Muscle of leg (tissue), 11 donors: ENCODE results near the gene SCAF1. TPM values are rescaled to one million over a fixed set of nuclear protein-coding genes. Genes with fewer than 3 reads are reported as not detected.

Experiments
- DNase-seq: peaks from one replicate; pipeline ENCODE4 v3.0.0; 2013
- H3K27ac ChIP-seq: one replicate; pipeline ENCODE4 v1.5.1; 2013; ENCODE audit warnings: mild to moderate bottlenecking, low read length, control low read depth
- H3K27me3 ChIP-seq: one replicate; pipeline ENCODE4 v1.6.1; 2013; ENCODE audit warnings: low read length; ENCODE audit not compliant: control insufficient read depth, insufficient read depth
- H3K36me3 ChIP-seq: one replicate; pipeline ENCODE4 v1.6.1; 2013; ENCODE audit warnings: low read length; ENCODE audit not compliant: control insufficient read depth, insufficient read depth
- H3K4me1 ChIP-seq: one replicate; pipeline ENCODE4 v1.6.1; 2013; ENCODE audit warnings: low read length; ENCODE audit not compliant: control insufficient read depth, insufficient read depth
- H3K4me3 ChIP-seq: one replicate; pipeline ENCODE4 v1.5.1; 2013; ENCODE audit warnings: low read length, control low read depth
- H3K9me3 ChIP-seq: replicated peaks from 2 replicates; pipeline ENCODE4 v1.6.1; 2013; ENCODE audit warnings: low read depth, low read length; ENCODE audit not compliant: control insufficient read depth
- WGBS: methylation state at CpG from one replicate; pipeline ENCODE4 v1.1.5; 2013; ENCODE audit warnings: missing lambda C conversion rate; ENCODE audit not compliant: insufficient coverage; 5-methylcytosine and 5-hydroxymethylcytosine counted together
- polyA plus RNA-seq, 8 donors: library from polyadenylated mRNA; unstranded; fragments of 120-200 nt; gene quantifications; one replicate each; pipeline versions ENCODE4 v1.2.1 to v1.2.3, GENCODE V29; 2013; ENCODE audit warnings: inconsistent platforms in 1 of 8, low replicate concordance in 1 of 8; ENCODE audit not compliant: insufficient read length in 8 of 8, insufficient read depth in 1 of 8
- total RNA-seq: library from RNA; stranded (reverse); fragments of 120-200 nt; gene quantifications from one replicate; pipeline ENCODE4 v1.2.4, GENCODE V29; 2013

Gene SCAF1
- total and polyA plus RNA-seq, 9 donors = 6.8 to 36.9 (median 31.8) TPM

DNA sequence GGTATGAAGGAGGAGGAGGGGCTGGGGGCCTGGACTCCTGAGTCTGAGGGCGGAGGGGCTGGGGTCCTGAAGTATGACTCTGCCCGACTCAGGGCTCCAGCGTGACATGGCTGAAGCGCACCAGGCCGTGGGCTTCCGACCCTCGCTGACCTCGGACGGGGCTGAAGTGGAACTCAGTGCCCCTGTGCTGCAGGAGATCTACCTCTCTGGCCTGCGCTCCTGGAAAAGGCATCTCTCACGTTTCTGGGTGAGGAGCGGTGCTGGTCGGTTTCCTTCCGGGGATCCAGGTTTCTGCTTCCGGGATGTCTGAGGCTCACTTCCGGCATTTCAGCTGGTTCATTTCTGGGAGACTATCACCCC, 50.1 kb downstream of the SCAF1 start:
- 50% methylated on average over 16 of the region's 16 CpGs for WGBS
- H3K9me3 ChIP-seq = no peaks in the 10 kb centered on the region
- H3K27ac ChIP-seq = no peak overlapping the region
- peaks cover 36% of the 10 kb centered on the region for H3K4me1 ChIP-seq
- H3K4me3 ChIP-seq = peak overlapping the region; percentile 8
- peaks cover 14% of the 10 kb centered on the region for H3K36me3 ChIP-seq
- no peak for DNase-seq
- H3K27me3 ChIP-seq = peaks cover 27% of the 10 kb centered on the region

- DNase-seq = no peak
- H3K4me1 ChIP-seq = peaks cover 8% of the 10 kb centered on the region
- no peaks in the 10 kb centered on the region for H3K9me3 ChIP-seq
- peaks cover 5% of the 10 kb centered on the region for H3K27me3 ChIP-seq
- no peaks in the 10 kb centered on the region for H3K36me3 ChIP-seq
- WGBS = no CpG with 5 or more reads among the region's 6 CpGs
- no peak overlapping the region for H3K27ac ChIP-seq
- H3K4me3 ChIP-seq = no peak overlapping the region
These were observed 54.1 kb downstream of the SCAF1 start for GRCh38 chr19:49696115-49696514.

- WGBS = 93% methylated on average over 5 of the region's 7 CpGs
These were observed 54.9 kb downstream of the SCAF1 start for GRCh38 chr19:49696865-49697264.

DNA sequence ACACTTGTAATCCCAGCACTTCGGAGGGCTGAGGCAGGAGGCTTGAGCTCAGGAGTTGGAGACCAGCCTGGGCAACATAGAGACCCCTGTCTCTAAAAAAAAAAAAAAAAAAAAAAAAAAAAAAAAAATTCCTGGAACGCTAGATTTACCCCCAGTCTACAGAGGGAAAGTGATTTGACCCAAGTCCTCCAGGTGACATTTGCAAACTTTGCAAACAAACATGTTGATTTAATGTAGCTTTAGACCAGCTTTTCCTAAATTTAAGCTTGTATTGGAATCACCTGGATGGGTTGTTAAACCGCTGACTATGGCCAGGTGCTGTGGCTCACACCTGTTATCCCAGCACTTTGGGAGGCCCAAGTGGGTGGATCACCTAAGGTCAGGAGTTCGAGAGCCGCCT, 57.4 kb downstream of the SCAF1 start:
- DNase-seq = no peak
- H3K27ac ChIP-seq = no peak overlapping the region
- no peaks in the 10 kb centered on the region for H3K27me3 ChIP-seq
- H3K9me3 ChIP-seq = no peaks in the 10 kb centered on the region
- WGBS = 100% methylated on average over 1 of the region's 5 CpGs
- H3K36me3 ChIP-seq = no peaks in the 10 kb centered on the region
- H3K4me3 ChIP-seq = no peak overlapping the region
- H3K4me1 ChIP-seq = no peaks in the 10 kb centered on the region

More at GRCh38 chr19:49696865-49697264, 54.9 kb downstream of the SCAF1 start:
- H3K27me3 ChIP-seq = no peaks in the 10 kb centered on the region
- no peak overlapping the region for H3K27ac ChIP-seq
- H3K4me1 ChIP-seq = peaks cover under 1% of the 10 kb centered on the region
- H3K36me3 ChIP-seq = no peaks in the 10 kb centered on the region
- no peak for DNase-seq
- H3K9me3 ChIP-seq = no peaks in the 10 kb centered on the region
- no peak overlapping the region for H3K4me3 ChIP-seq

DNA sequence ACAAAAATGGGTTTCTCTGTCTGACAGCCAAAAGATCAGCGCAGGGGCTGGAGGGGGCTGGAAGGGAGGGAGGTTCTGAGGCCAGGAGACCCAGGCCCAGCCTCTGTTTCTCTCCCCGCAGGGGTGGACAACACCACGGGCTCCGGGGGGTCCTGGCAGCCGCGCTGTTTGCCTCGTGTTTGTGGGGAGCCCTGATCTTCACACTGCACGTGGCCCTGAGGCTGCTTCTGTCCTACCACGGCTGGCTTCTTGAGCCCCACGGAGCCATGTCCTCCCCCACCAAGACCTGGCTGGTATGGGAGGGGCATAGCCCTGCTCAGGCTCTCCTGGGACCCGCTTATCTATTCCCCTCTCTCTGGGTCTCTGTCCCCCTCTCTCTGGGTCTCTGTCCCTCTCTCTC, 58.6 kb downstream of the SCAF1 start:
- WGBS = 76% methylated on average over 7 of the region's 11 CpGs
- no peaks in the 10 kb centered on the region for H3K4me1 ChIP-seq

DNA sequence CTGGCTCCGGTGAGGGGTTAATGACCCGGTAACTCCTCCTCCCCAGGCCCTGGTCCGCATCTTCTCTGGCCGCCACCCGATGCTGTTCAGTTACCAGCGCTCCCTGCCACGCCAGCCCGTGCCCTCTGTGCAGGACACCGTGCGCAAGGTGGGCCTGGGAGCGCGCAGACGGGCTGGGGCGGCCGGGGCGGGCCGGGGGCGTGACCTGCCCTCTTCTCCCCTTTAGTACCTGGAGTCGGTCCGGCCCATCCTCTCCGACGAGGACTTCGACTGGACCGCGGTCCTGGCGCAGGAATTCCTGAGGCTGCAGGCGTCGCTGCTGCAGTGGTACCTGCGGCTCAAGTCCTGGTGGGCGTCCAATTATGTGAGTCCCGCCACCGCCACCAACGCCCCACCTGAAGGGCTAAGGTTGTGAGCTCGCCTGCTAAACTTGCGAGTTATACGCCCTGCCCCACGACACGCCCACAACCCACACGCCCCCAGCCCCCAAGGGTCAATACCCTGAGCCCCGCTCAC, 59.3 kb downstream of the SCAF1 start:
- Histone ChIP-seq H3K4me1 (no peaks in the 10 kb centered on the region), H3K4me3 (no peak overlapping the region), H3K36me3 (no peaks in the 10 kb centered on the region), H3K9me3 (no peaks in the 10 kb centered on the region), H3K27ac (no peak overlapping the region), H3K27me3 (no peaks in the 10 kb centered on the region)
- 46% methylated on average over 33 of the region's 40 CpGs for WGBS
- DNase-seq = no peak

More for the DNA sequence above, 58.6 kb downstream of the SCAF1 start:
- no peak for DNase-seq
- no peaks in the 10 kb centered on the region for H3K9me3 ChIP-seq
- no peak overlapping the region for H3K4me3 ChIP-seq
- no peaks in the 10 kb centered on the region for H3K27me3 ChIP-seq
- H3K36me3 ChIP-seq = no peaks in the 10 kb centered on the region
- H3K27ac ChIP-seq = no peak overlapping the region

DNA sequence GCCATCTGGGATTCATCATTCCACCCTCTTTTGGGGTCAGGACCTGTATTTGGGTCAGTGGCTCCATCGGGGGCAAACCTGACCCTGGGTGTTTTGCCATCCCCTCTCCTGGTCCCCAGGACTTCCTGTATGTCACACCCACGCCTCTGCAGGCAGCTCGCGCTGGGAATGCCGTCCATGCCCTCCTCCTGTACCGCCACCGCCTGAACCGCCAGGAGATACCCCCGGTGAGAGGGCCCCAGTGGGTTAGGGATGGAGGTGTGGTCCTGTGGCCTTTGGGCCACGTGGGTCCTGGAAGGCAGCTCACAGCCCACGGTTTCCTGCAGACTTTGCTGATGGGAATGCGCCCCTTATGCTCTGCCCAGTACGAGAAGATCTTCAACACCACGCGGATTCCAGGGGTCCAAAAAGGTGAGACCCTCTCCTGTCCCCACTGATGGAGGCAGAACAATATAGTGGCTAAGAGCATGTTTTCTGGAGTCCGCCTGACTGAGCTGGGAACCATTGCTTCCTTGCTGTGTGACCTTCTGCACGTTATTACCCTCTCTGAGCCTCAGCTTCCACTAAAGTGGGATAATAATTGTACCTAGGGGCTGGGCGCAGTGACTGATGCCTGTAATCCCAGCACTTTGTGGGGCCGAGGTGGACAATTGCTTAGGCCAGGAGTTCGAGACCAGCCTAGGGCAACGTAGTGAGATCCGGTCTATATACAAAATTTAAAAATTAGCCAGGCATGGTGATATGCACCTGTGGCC, 63.1 kb downstream of the SCAF1 start:
- no peaks in the 10 kb centered on the region for H3K4me1 ChIP-seq
- no peaks in the 10 kb centered on the region for H3K9me3 ChIP-seq
- no peak overlapping the region for H3K27ac ChIP-seq
- H3K27me3 ChIP-seq = no peaks in the 10 kb centered on the region
- 91% methylated on average over 11 of the region's 22 CpGs for WGBS
- no peak overlapping the region for H3K4me3 ChIP-seq
- H3K36me3 ChIP-seq = peaks cover 4% of the 10 kb centered on the region
- no peak for DNase-seq

DNA sequence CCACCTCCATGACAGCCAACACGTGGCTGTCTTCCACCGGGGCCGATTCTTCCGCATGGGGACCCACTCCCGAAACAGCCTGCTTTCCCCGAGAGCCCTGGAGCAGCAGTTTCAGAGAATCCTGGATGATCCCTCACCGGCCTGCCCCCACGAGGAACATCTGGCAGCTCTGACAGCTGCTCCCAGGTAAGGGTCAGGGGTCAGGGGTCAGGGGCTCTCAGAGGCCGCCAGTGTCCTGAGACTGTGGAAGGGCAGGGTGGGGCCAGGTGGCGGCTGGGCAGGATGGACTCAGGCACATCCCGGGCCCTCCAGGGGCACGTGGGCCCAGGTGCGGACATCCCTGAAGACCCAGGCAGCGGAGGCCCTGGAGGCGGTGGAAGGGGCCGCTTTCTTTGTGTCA, 63.9 kb downstream of the SCAF1 start:
- Histone ChIP-seq H3K9me3 (no peaks in the 10 kb centered on the region), H3K36me3 (peaks cover 7% of the 10 kb centered on the region), H3K27ac (no peak overlapping the region), H3K27me3 (no peaks in the 10 kb centered on the region), H3K4me3 (no peak overlapping the region), H3K4me1 (no peaks in the 10 kb centered on the region)
- DNase-seq = no peak
- 87% methylated on average over 16 of the region's 16 CpGs for WGBS

Other genes with a start within 250 kb of the SCAF1 start
- not detected for gene PTH2, start 218.8 kb upstream of the SCAF1 start, total RNA-seq
- gene PTH2, start 218.8 kb upstream of the SCAF1 start, polyA plus RNA-seq = under 1 TPM in 1 of 8 donors, not detected in 7; 0.28 TPM
- gene GFY, start 216.8 kb upstream of the SCAF1 start, total RNA-seq = not detected
- not detected for gene GFY, start 216.8 kb upstream of the SCAF1 start, polyA plus RNA-seq
- 0.53 TPM for gene SLC17A7, start 200.7 kb upstream of the SCAF1 start, total RNA-seq
- gene SLC17A7, start 200.7 kb upstream of the SCAF1 start, polyA plus RNA-seq = 1 to 10 TPM in 5 of 8 donors, under 1 TPM in 3; 0.60 to 1.7 (median 1.2) TPM
- gene PIH1D1, start 190.4 kb upstream of the SCAF1 start, total RNA-seq = 53.6 TPM
- 10 to 100 TPM; 42.2 to 55.0 (median 45.8) TPM for gene PIH1D1, start 190.4 kb upstream of the SCAF1 start, polyA plus RNA-seq
- 14.4 TPM for gene ALDH16A1, start 189.0 kb upstream of the SCAF1 start, total RNA-seq
- gene ALDH16A1, start 189.0 kb upstream of the SCAF1 start, polyA plus RNA-seq = 10 to 100 TPM; 11.3 to 18.8 (median 13.8) TPM
- 1.5 TPM for gene FLT3LG, start 168.0 kb upstream of the SCAF1 start, total RNA-seq
- gene FLT3LG, start 168.0 kb upstream of the SCAF1 start, polyA plus RNA-seq = 1 to 10 TPM; 2.6 to 4.9 (median 3.3) TPM
- 5,773 TPM for gene RPL13A, start 154.6 kb upstream of the SCAF1 start, total RNA-seq
- gene RPL13A, start 154.6 kb upstream of the SCAF1 start, polyA plus RNA-seq = 1,000 to 10,000 TPM; 4,396 to 5,632 (median 4,838) TPM
- gene RPS11, start 145.8 kb upstream of the SCAF1 start, total RNA-seq = 5,208 TPM
- 1,000 to 10,000 TPM; 3,030 to 4,403 (median 3,703) TPM for gene RPS11, start 145.8 kb upstream of the SCAF1 start, polyA plus RNA-seq
- gene FCGRT, start 129.5 kb upstream of the SCAF1 start, total RNA-seq = 200 TPM
- 100 to 1,000 TPM; 150 to 241 (median 199) TPM for gene FCGRT, start 129.5 kb upstream of the SCAF1 start, polyA plus RNA-seq
- 121 TPM for gene RCN3, start 114.2 kb upstream of the SCAF1 start, total RNA-seq
- gene RCN3, start 114.2 kb upstream of the SCAF1 start, polyA plus RNA-seq = 10 to 100 TPM; 37.4 to 88.6 (median 57.7) TPM
- gene NOSIP, start 61.7 kb upstream of the SCAF1 start, total RNA-seq = 78.8 TPM
- 10 to 100 TPM; 59.3 to 78.4 (median 66.5) TPM for gene NOSIP, start 61.7 kb upstream of the SCAF1 start, polyA plus RNA-seq
- 0.84 TPM for gene PRRG2, start 60.9 kb upstream of the SCAF1 start, total RNA-seq
- under 1 TPM; 0.28 to 0.88 (median 0.56) TPM for gene PRRG2, start 60.9 kb upstream of the SCAF1 start, polyA plus RNA-seq
- gene PRR12, start 51.0 kb upstream of the SCAF1 start, total RNA-seq = 3.5 TPM
- 10 to 100 TPM; 14.9 to 22.7 (median 19.5) TPM for gene PRR12, start 51.0 kb upstream of the SCAF1 start, polyA plus RNA-seq
- 15.3 TPM for gene RRAS, start 2.1 kb upstream of the SCAF1 start, total RNA-seq
- 10 to 100 TPM; 26.7 to 36.4 (median 31.6) TPM for gene RRAS, start 2.1 kb upstream of the SCAF1 start, polyA plus RNA-seq
- 34.5 TPM for gene IRF3, start 23.6 kb downstream of the SCAF1 start, total RNA-seq
- 10 to 100 TPM; 29.2 to 47.9 (median 39.4) TPM for gene IRF3, start 23.6 kb downstream of the SCAF1 start, polyA plus RNA-seq
- 10.9 TPM for gene BCL2L12, start 23.7 kb downstream of the SCAF1 start, total RNA-seq
- 10 to 100 TPM; 26.6 to 39.6 (median 31.2) TPM for gene BCL2L12, start 23.7 kb downstream of the SCAF1 start, polyA plus RNA-seq
- 228 TPM for gene PRMT1, start 35.1 kb downstream of the SCAF1 start, total RNA-seq
- gene PRMT1, start 35.1 kb downstream of the SCAF1 start, polyA plus RNA-seq = 100 to 1,000 TPM; 186 to 229 (median 205) TPM
- 0.89 TPM for gene ADM5, start 47.4 kb downstream of the SCAF1 start, total RNA-seq
- 1 to 10 TPM in 6 of 8 donors, under 1 TPM in 2; 0.63 to 1.8 (median 1.2) TPM for gene ADM5, start 47.4 kb downstream of the SCAF1 start, polyA plus RNA-seq
- gene CPT1C, start 48.9 kb downstream of the SCAF1 start, total RNA-seq = 5.4 TPM
- gene CPT1C, start 48.9 kb downstream of the SCAF1 start, polyA plus RNA-seq = 10 to 100 TPM in 7 of 8 donors, 1 to 10 TPM in 1; 8.1 to 16.0 (median 11.6) TPM
- 0.84 TPM for gene TSKS, start 121.1 kb downstream of the SCAF1 start, total RNA-seq
- gene TSKS, start 121.1 kb downstream of the SCAF1 start, polyA plus RNA-seq = 1 to 10 TPM in 2 of 8 donors, under 1 TPM in 6; 0.24 to 1.8 (median 0.67) TPM
- 31.3 TPM for gene AP2A1, start 124.8 kb downstream of the SCAF1 start, total RNA-seq
- gene AP2A1, start 124.8 kb downstream of the SCAF1 start, polyA plus RNA-seq = 10 to 100 TPM; 52.9 to 76.9 (median 65.2) TPM
- gene FUZ, start 171.1 kb downstream of the SCAF1 start, total RNA-seq = 14.6 TPM
- 10 to 100 TPM; 15.8 to 23.8 (median 17.9) TPM for gene FUZ, start 171.1 kb downstream of the SCAF1 start, polyA plus RNA-seq
- 9.6 TPM for gene MED25, start 176.1 kb downstream of the SCAF1 start, total RNA-seq
- gene MED25, start 176.1 kb downstream of the SCAF1 start, polyA plus RNA-seq = 10 to 100 TPM; 24.9 to 41.0 (median 34.5) TPM
- 140 TPM for gene PTOV1, start 208.9 kb downstream of the SCAF1 start, total RNA-seq
- 100 to 1,000 TPM; 173 to 239 (median 224) TPM for gene PTOV1, start 208.9 kb downstream of the SCAF1 start, polyA plus RNA-seq
- gene PNKP, start 225.4 kb downstream of the SCAF1 start, total RNA-seq = 20.7 TPM
- 10 to 100 TPM; 20.2 to 41.7 (median 33.8) TPM for gene PNKP, start 225.4 kb downstream of the SCAF1 start, polyA plus RNA-seq
- gene AKT1S1, start 235.1 kb downstream of the SCAF1 start, total RNA-seq = 6.7 TPM
- 10 to 100 TPM; 35.5 to 42.3 (median 40.3) TPM for gene AKT1S1, start 235.1 kb downstream of the SCAF1 start, polyA plus RNA-seq
- 5.1 TPM for gene TBC1D17, start 235.5 kb downstream of the SCAF1 start, total RNA-seq
- gene TBC1D17, start 235.5 kb downstream of the SCAF1 start, polyA plus RNA-seq = 10 to 100 TPM; 28.8 to 41.7 (median 37.9) TPM